ENCODE measurements around the gene IFNL3. TPM values are rescaled to one million over a fixed set of nuclear protein-coding genes. Genes with fewer than 3 reads are reported as not detected.
A peak's percentile ranks its signal among the peaks of the same experiment; 100 is the strongest.

Gene IFNL3
- total and polyA plus RNA-seq, 11 donors, result not detected

DNA sequence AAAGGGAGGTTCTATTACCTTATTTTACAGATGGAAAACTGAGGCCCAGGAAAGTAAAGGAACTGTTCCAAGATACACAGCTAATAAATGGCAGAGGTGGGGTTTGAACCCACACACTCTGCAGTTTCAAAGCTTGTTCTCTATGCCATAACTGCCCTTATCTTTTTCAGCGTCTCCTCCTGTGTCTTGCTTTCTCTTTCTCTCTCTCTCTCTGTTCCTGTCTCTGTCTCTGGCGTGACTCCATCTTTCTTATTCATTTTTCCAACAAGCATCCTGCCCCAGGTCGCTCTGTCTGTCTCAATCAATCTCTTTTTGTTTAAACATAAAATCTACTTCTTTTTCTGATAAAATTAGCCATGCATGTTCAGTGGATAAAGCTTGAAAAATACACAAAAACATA is 7.0 kb upstream of the IFNL3 start:
- TF ChIP-seq, protein P1, sequence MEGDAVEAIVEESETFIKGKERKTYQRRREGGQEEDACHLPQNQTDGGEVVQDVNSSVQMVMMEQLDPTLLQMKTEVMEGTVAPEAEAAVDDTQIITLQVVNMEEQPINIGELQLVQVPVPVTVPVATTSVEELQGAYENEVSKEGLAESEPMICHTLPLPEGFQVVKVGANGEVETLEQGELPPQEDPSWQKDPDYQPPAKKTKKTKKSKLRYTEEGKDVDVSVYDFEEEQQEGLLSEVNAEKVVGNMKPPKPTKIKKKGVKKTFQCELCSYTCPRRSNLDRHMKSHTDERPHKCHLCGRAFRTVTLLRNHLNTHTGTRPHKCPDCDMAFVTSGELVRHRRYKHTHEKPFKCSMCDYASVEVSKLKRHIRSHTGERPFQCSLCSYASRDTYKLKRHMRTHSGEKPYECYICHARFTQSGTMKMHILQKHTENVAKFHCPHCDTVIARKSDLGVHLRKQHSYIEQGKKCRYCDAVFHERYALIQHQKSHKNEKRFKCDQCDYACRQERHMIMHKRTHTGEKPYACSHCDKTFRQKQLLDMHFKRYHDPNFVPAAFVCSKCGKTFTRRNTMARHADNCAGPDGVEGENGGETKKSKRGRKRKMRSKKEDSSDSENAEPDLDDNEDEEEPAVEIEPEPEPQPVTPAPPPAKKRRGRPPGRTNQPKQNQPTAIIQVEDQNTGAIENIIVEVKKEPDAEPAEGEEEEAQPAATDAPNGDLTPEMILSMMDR (IDR thresholded peaks at IDR 0.05), result no peak
- no peak for TF ChIP-seq POLR2A (IDR thresholded peaks at IDR 0.05)
- ATAC-seq, result no peak
- Histone ChIP-seq H3K4me1 (peaks cover 0 to 14% (median 1%) of the 10 kb centered on the region in 12 donors), H3K27me3 (peaks cover 17 to 81% (median 47%) of the 10 kb centered on the region in 9 donors), H3K9me3 (peaks cover 0 to 4% (median 0%) of the 10 kb centered on the region in 12 donors), H3K27ac (no peak overlapping the region), H3K36me3 (no peaks in the 10 kb centered on the region), H3K4me3 (no peak overlapping the region)
- WGBS, 4 donors, result 46 to 61% (median 58%) methylated on average over 3 of the region's 3 CpGs
- intact Hi-C loops (cut with DNase I), result no loop called here
- no peak for DNase-seq

DNA sequence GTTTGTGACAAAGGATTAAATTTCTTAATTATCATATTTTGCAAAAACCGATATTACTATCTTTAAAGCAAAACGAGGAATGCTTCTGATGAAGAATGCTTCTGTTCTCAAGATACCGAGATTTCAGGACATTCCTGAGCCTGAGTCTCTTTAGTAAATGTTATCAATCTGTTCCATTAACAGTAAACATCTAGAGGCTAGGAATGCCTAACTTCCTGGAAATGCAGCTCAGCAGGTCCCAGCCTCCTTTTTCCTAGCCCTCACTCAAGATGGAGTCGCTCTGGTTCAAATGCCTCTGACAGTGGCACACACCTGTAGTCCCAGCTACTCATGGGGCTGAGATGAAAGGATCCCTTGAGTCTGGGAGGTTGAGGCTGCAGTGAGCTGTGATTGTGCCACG is 6.3 kb upstream of the IFNL3 start:
- peaks cover 0 to 14% (median 1%) of the 10 kb centered on the region in 12 donors for H3K4me1 ChIP-seq
- peaks cover 17 to 76% (median 45%) of the 10 kb centered on the region in 9 donors for H3K27me3 ChIP-seq
- WGBS, 4 donors, result 63 to 70% (median 65%) methylated on average over 5 of the region's 5 CpGs
- TF ChIP-seq, protein P1 (IDR thresholded peaks at IDR 0.05), result no peak
- no peak for TF ChIP-seq POLR2A (IDR thresholded peaks at IDR 0.05)
- DNase-seq (no peak), ATAC-seq (no peak)
- intact Hi-C loops (cut with DNase I), result no loop called here
- H3K4me3 ChIP-seq, result no peak overlapping the region
- H3K27ac ChIP-seq, result no peak overlapping the region
- H3K9me3 ChIP-seq, result no peaks in the 10 kb centered on the region
- H3K36me3 ChIP-seq, result no peaks in the 10 kb centered on the region

GRCh38 chr19:39248806-39249205 is 4.0 kb upstream of the IFNL3 start, which contains the start of gene IFNL4:
TSS of gene IFNL4 (minus strand) at chr19:39248856.
- no peaks in the 10 kb centered on the region for H3K36me3 ChIP-seq
- TF ChIP-seq POLR2A (IDR thresholded peaks at IDR 0.05), result no peak
- DNase-seq, result no peak
- H3K9me3 ChIP-seq, result no peaks in the 10 kb centered on the region
- no peak within 1 kb of the TSS for H3K27ac ChIP-seq
- no peak for ATAC-seq
- intact Hi-C loops (cut with DNase I), result no loop called here
- H3K4me3 ChIP-seq, result peak within 1 kb of the TSS in 1 of 12 donors; percentile 18
- WGBS, 4 donors, result 48 to 66% (median 59%) methylated on average over 13 of the region's 13 CpGs
- H3K4me1 ChIP-seq, result peaks cover 0 to 14% (median 1%) of the 10 kb centered on the region in 12 donors
- peaks cover 19 to 63% (median 38%) of the 10 kb centered on the region in 9 donors for H3K27me3 ChIP-seq

- H3K4me3 ChIP-seq, result peak overlapping the region in 1 of 12 donors; percentile 18
- intact Hi-C loops (cut with DNase I), result no loop called here
- 9 to 16% (median 10%) methylated on average over 34 to 92 of the region's 92 CpGs for WGBS, 4 donors
Observed at GRCh38 chr19:39247701-39248664, 3.2 kb upstream of the IFNL3 start.

More at GRCh38 chr19:39247701-39248664, 3.2 kb upstream of the IFNL3 start:
- TF ChIP-seq, protein P1 (IDR thresholded peaks at IDR 0.05), result no peak
- no peak for TF ChIP-seq POLR2A (IDR thresholded peaks at IDR 0.05)
- ATAC-seq (peak in 3 of 4 donors; percentile 24 to 60 (median 59)), DNase-seq (no peak)
- Histone ChIP-seq H3K36me3 (no peaks in the 10 kb centered on the region), H3K9me3 (no peaks in the 10 kb centered on the region), H3K4me1 (peaks cover 0 to 14% (median 1%) of the 10 kb centered on the region in 12 donors), H3K27me3 (peaks cover 19 to 66% (median 38%) of the 10 kb centered on the region in 9 donors), H3K27ac (no peak overlapping the region)

All from heart left ventricle (tissue), 16 donors.